ENCODE data around the gene ZDHHC5. TPM values are rescaled to one million over a fixed set of nuclear protein-coding genes. Genes with fewer than 3 reads are reported as not detected.
A peak's percentile ranks its signal among the peaks of the same experiment; 100 is the strongest.
"Not testable (repeated sequence)": the region's sequence is repeated elsewhere in the genome, so short reads cannot be mapped to it uniquely, and the experiment has no call there.

ZDHHC5 gene
- total RNA-seq, 1 donor from 2014 or later, result 64.4 TPM

DNA sequence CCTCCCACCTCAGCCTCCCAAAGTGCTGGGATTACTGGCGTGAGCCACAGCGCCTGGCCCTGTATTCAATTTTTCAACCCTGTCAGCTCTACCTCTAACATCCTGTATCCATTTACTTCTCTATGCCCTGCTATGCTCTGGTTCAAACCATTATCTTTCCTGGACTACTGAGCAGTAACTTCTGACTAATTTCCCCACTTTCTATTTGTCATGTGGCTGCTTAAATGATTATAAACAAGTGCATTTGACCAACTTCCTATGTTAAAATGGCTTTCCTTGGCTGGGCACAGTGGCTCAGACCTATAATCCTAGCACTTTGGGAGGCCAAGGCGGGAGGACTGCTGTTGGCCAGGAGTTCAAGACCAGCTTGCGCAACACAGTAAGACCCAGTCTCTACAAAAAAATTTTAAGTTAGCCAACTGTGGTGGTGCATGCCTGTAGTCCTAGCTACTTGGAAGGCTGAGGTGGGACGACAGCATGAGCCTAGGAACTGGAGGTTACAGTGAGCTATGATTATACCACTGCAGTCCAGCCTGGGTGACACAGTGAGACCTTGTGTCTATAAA lies 42.0 kb downstream of the ZDHHC5 start:
- intact Hi-C loops (cut with DNase I), result no loop called here
- DNase-seq, result no peak
- H3K36me3 ChIP-seq, result peaks cover 24% of the 10 kb centered on the region
- H3K9me3 ChIP-seq, result no peaks in the 10 kb centered on the region
- no peak for ATAC-seq
- TF ChIP-seq, protein P1, sequence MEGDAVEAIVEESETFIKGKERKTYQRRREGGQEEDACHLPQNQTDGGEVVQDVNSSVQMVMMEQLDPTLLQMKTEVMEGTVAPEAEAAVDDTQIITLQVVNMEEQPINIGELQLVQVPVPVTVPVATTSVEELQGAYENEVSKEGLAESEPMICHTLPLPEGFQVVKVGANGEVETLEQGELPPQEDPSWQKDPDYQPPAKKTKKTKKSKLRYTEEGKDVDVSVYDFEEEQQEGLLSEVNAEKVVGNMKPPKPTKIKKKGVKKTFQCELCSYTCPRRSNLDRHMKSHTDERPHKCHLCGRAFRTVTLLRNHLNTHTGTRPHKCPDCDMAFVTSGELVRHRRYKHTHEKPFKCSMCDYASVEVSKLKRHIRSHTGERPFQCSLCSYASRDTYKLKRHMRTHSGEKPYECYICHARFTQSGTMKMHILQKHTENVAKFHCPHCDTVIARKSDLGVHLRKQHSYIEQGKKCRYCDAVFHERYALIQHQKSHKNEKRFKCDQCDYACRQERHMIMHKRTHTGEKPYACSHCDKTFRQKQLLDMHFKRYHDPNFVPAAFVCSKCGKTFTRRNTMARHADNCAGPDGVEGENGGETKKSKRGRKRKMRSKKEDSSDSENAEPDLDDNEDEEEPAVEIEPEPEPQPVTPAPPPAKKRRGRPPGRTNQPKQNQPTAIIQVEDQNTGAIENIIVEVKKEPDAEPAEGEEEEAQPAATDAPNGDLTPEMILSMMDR (IDR thresholded peaks at IDR 0.05), result no peak
- H3K4me3 ChIP-seq, result no peak overlapping the region
- no peaks in the 10 kb centered on the region for H3K27me3 ChIP-seq (ENCODE audit: low read depth)
- H3K27ac ChIP-seq, result no peak overlapping the region
- H3K4me1 ChIP-seq, result peaks cover 38% of the 10 kb centered on the region

DNA sequence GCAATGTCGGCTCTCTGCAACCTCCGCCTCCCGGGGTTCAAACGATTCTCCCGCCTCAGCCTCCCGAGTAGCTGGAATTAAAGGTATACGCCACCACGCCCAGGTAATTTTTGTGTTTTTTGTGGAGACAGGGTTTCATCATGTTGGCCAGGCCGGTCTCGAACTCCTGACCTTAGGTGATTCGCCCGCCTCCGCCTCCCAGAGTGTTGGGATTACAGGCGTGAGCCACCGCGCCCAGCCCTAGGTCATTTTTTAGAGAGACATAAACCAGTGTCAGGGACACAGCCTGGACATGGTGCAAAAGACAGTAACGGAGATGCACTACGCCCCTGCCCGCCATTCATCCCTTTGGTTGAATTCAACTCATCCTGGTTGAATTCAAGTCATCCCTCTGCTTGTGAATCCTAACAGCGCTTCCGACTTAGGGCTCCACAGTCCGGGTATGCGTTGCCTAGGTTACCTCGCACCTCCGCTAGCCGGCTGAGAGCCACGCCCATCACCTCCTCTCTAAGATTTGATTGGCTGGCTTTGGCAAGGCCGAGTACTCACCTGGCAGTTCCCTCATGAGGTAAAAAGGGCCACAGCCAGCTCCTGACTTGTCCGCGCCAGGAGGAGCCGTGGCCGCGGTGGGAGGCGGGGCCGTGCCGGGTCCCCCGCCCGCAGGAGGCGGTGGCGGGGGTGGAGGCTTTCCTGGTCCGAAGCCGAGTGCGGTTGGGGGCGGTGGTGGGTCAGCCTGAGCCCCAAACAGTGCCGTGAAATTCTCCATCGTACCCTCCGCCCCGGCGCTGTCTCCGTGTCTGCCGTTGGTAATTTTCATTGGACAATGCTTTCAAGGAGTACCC lies 43.7 kb downstream of the ZDHHC5 start, which contains the start of gene MED19:
Gene MED19, minus strand, starts transcription at position 802 of the 842 bp plus-strand sequence. Its CDS starts 36 bp downstream, at position 766.
- intact Hi-C loops (cut with DNase I), result no loop called here
- peaks cover 41% of the 10 kb centered on the region for H3K4me1 ChIP-seq
- H3K27ac ChIP-seq, result peak within 1 kb of the TSS; percentile 87
- H3K9me3 ChIP-seq, result no peaks in the 10 kb centered on the region
- H3K4me3 ChIP-seq, result peak within 1 kb of the TSS; percentile 79
- TF ChIP-seq, protein P1 (IDR thresholded peaks at IDR 0.05), result no peak
- no peaks in the 10 kb centered on the region for H3K27me3 ChIP-seq (ENCODE audit: low read depth)
- H3K36me3 ChIP-seq, result peaks cover 13% of the 10 kb centered on the region
- ATAC-seq, result peak; percentile 87 to 89
- peak; percentile 89 for DNase-seq

DNA sequence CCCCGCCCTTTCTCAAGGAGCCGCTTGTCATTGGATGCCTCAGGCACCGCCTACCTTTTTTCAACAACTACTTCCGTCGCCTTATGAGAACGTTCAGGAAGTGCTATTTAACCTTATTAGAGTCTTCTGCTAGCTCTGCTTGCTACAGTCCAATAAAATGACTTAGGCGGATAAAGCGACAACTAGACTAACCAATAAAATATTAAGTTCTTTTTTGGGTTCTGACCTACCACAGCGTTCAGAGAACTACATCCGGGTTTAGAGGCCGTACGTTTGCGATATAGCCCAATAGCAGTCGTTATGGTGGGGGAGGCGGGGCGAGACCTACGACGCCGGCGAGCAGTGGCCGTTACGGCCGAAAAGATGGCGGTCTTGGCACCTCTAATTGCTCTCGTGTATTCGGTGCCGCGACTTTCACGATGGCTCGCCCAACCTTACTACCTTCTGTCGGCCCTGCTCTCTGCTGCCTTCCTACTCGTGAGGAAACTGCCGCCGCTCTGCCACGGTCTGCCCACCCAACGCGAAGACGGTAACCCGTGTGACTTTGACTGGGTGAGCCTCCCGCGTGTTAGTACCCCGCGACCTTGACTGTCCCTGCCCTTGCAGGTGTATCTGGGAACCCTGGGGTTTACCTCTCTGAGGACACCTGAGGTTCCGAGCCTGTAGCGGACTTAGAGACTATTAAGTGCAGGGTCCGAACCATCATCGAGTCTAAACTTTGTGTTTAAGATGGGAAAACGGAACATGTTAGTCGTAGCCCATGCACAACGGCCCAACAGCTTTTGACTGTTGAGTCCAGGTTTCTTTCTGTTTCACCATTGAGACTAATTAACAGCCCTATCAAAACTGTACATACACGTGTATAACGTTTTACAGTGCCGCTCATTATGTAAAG lies 44.6 kb downstream of the ZDHHC5 start, which contains the start of gene TMX2:
Gene TMX2, plus strand, starts transcription at position 338 of the 895 bp plus-strand sequence. Its CDS starts 26 bp downstream, at position 364.
- Histone ChIP-seq H3K4me3 (peak within 1 kb of the TSS; percentile 79), H3K36me3 (peaks cover 8% of the 10 kb centered on the region), H3K27me3 (ENCODE audit: low read depth) (no peaks in the 10 kb centered on the region), H3K9me3 (no peaks in the 10 kb centered on the region), H3K4me1 (peaks cover 41% of the 10 kb centered on the region), H3K27ac (peak within 1 kb of the TSS; percentile 87)
- peak; percentile 97 for ATAC-seq
- TF ChIP-seq, protein P1 (IDR thresholded peaks at IDR 0.05), result no peak
- intact Hi-C loops (cut with DNase I), result no loop called here
- DNase-seq, result peak; percentile 96

DNA sequence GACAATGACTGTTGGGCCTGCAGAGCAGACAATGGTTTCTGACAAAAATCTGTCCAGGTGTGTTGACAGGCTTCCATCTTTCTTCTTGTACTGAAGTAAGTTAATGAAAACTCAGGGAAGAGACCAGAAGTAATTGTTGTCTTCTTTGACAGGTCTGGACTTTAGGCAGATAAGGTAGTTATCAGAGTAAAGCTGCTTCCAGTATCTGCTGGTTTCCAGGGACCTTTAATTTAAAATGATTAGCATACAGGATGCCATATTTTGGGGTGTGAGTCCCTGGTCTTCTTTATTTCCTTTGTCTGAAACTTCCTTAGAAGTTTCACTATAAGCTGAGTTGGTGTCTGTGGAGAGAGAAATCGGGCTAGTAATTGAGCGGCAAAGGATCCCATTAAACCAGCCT lies 45.9 kb downstream of the ZDHHC5 start:
- Histone ChIP-seq H3K27me3 (ENCODE audit: low read depth) (no peaks in the 10 kb centered on the region), H3K36me3 (peaks cover 7% of the 10 kb centered on the region), H3K4me1 (peaks cover 41% of the 10 kb centered on the region), H3K27ac (no peak overlapping the region), H3K4me3 (peak overlapping the region; percentile 79), H3K9me3 (no peaks in the 10 kb centered on the region)
- TF ChIP-seq, protein P1 (IDR thresholded peaks at IDR 0.05), result no peak
- DNase-seq (no peak), ATAC-seq (no peak)
- intact Hi-C loops (cut with DNase I), result no loop called here

DNA sequence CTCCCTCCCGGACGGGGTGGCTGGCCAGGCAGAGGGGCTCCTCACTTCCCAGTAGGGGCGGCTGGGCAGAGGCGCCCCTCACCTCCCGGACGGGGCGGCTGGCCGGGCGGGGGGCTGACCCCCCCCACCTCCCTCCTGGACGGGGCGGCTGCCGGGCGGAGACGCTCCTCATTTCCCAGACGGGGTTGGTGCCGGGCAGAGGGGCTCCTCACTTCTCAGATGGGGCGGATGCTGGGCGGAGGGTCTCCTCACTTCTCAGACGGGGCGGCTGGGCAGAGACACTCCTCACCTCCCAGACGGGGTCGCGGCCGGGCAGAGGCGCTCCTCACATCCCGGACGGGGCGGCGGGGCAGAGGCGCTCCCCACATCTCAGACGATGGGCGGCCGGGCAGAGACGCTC lies 48.8 kb downstream of the ZDHHC5 start:
- intact Hi-C loops (cut with DNase I); DNase-seq: not testable (repeated sequence)

More for the DNA sequence above, 48.8 kb downstream of the ZDHHC5 start:
- H3K27ac ChIP-seq; H3K27me3 ChIP-seq (ENCODE audit: low read depth); ATAC-seq; H3K9me3 ChIP-seq; H3K4me3 ChIP-seq: not testable (repeated sequence)
- Histone ChIP-seq H3K4me1 (peaks cover 23% of the 10 kb centered on the region), H3K36me3 (peaks cover 29% of the 10 kb centered on the region)
